Stomach smooth muscle (tissue), 2 donors: ENCODE measurements around the gene PCDHGA7.
"Not testable (repeated sequence)": the region's sequence is repeated elsewhere in the genome, so short reads cannot be mapped to it uniquely, and the experiment has no call there.

Experiments
- H3K27ac ChIP-seq: one replicate; pipeline ENCODE4 v1.7.0; 2013; ENCODE audit warnings: mild to moderate bottlenecking, low read length, inconsistent platforms
- H3K27me3 ChIP-seq, 2 donors: one replicate each; pipeline ENCODE4 v1.7.0; 2013; ENCODE audit warnings: low read length in 2 of 2; ENCODE audit not compliant: insufficient read depth in 2 of 2, control insufficient read depth in 1 of 2
- H3K36me3 ChIP-seq, 2 donors: one replicate each; pipeline ENCODE4 v1.7.0; 2013; ENCODE audit warnings: low read length in 2 of 2; ENCODE audit not compliant: control insufficient read depth in 2 of 2, insufficient read depth in 2 of 2
- H3K4me1 ChIP-seq: one replicate; pipeline ENCODE4 v1.7.0; 2013; ENCODE audit warnings: low read length; ENCODE audit not compliant: control insufficient read depth, insufficient read depth
- H3K4me3 ChIP-seq, 2 donors: one replicate each; pipeline ENCODE4 v1.7.0; 2013; ENCODE audit warnings: low read length in 2 of 2
- H3K9ac ChIP-seq, 2 donors: one replicate each; pipeline ENCODE4 v1.7.0; 2013; ENCODE audit warnings: low read length in 2 of 2, mild to moderate bottlenecking in 1 of 2
- H3K9me3 ChIP-seq, 2 donors: one replicate each; pipeline ENCODE4 v1.7.0; 2013; ENCODE audit warnings: low read length in 2 of 2; ENCODE audit not compliant: control insufficient read depth in 2 of 2
- donor health status: healthy.
- donor health status: Pancreatic carcinoma.

Gene PCDHGA7

DNA sequence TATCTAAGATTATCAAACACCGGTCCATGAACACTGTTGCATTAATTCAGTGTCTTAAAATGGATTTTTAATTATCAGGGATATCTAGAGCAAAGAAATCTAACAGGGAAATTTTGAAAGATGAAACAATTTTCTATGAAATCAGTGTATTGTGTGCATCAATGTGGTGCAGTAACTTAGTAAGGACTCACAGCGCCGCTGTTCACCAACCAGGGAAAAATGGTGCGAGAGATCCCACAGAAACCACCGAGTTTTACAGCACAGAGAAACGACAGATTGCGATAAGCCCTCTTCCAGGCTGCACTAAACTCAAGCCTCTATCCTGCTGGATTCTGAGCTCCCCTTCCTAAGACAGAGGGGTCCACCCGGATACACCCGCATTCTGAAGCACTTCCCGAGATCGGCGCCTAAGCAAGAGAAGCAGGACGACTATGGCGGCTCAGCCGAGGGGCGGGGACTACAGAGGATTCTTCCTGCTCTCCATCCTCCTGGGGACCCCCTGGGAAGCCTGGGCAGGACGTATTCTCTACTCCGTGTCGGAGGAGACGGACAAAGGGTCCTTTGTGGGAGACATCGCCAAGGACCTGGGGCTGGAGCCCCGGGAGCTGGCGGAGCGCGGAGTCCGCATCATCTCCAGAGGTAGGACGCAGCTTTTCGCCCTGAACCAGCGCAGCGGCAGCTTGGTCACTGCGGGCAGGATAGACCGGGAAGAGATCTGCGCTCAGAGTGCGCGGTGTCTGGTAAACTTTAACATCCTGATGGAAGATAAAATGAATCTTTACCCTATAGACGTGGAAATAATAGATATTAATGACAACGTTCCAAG, at the start of gene PCDHGA7:
Gene PCDHGA7, plus strand, starts transcription at position 274 of the 826 bp plus-strand sequence. Its CDS starts 158 bp downstream, at position 432.
- H3K4me3 ChIP-seq, result peak within 1 kb of the TSS; percentile 56 to 58
- no peak within 1 kb of the TSS for H3K9ac ChIP-seq
- no peaks in the 10 kb centered on the region for H3K4me1 ChIP-seq
- H3K27me3 ChIP-seq, result no peaks in the 10 kb centered on the region
- peaks cover 34 to 60% of the 10 kb centered on the region in 2 donors for H3K9me3 ChIP-seq
- no peak within 1 kb of the TSS for H3K27ac ChIP-seq
- peaks cover 0 to 3% of the 10 kb centered on the region in 2 donors for H3K36me3 ChIP-seq

GRCh38 chr5:141338538-141339306, 43.8 kb upstream of the PCDHGA7 start, which contains the start of gene PCDHGA2:
Gene PCDHGA2, plus strand, starts transcription at chr5:141338760.
- H3K4me3 ChIP-seq, result peak within 1 kb of the TSS; percentile 50 to 60
- H3K36me3 ChIP-seq, result no peaks in the 10 kb centered on the region
- H3K9ac ChIP-seq, result no peak within 1 kb of the TSS

GRCh38 chr5:141340781-141341354, 41.7 kb upstream of the PCDHGA7 start:
- not testable (repeated sequence) for H3K36me3 ChIP-seq, H3K9ac ChIP-seq, H3K27ac ChIP-seq, H3K4me3 ChIP-seq, H3K27me3 ChIP-seq, H3K4me1 ChIP-seq
- H3K9me3 ChIP-seq, result peaks cover 55 to 56% of the 10 kb centered on the region in 2 donors

More at GRCh38 chr5:141338538-141339306, 43.8 kb upstream of the PCDHGA7 start, which contains the start of gene PCDHGA2:
- Histone ChIP-seq H3K27ac (no peak within 1 kb of the TSS), H3K27me3 (no peaks in the 10 kb centered on the region), H3K9me3 (peaks cover 41 to 50% of the 10 kb centered on the region in 2 donors), H3K4me1 (no peaks in the 10 kb centered on the region)

GRCh38 chr5:141342773-141343172, 39.8 kb upstream of the PCDHGA7 start:
- Histone ChIP-seq H3K9ac (no peak overlapping the region), H3K9me3 (peaks cover 52 to 59% of the 10 kb centered on the region in 2 donors), H3K4me3 (no peak overlapping the region), H3K4me1 (no peaks in the 10 kb centered on the region), H3K27me3 (peaks cover 0 to 4% of the 10 kb centered on the region in 2 donors), H3K36me3 (no peaks in the 10 kb centered on the region), H3K27ac (no peak overlapping the region)

GRCh38 chr5:141343242-141343952, 39.1 kb upstream of the PCDHGA7 start, which contains the start of gene PCDHGA3:
Gene PCDHGA3, plus strand, starts transcription at chr5:141343829. Its CDS starts 205 bp downstream, at chr5:141344034.
- Histone ChIP-seq H3K27ac (no peak within 1 kb of the TSS), H3K9me3 (peaks cover 46 to 53% of the 10 kb centered on the region in 2 donors), H3K4me3 (peak within 1 kb of the TSS in 1 of 2 donors; percentile 54), H3K27me3 (peaks cover 0 to 4% of the 10 kb centered on the region in 2 donors), H3K9ac (no peak within 1 kb of the TSS), H3K4me1 (no peaks in the 10 kb centered on the region), H3K36me3 (no peaks in the 10 kb centered on the region)

GRCh38 chr5:141343953-141344463, 38.5 kb upstream of the PCDHGA7 start:
- no peak overlapping the region for H3K27ac ChIP-seq
- H3K9me3 ChIP-seq, result peaks cover 43 to 46% of the 10 kb centered on the region in 2 donors
- H3K9ac ChIP-seq, result no peak overlapping the region
- H3K4me3 ChIP-seq, result peak overlapping the region in 1 of 2 donors; percentile 54
- peaks cover 0 to 4% of the 10 kb centered on the region in 2 donors for H3K27me3 ChIP-seq
- no peaks in the 10 kb centered on the region for H3K4me1 ChIP-seq
- no peaks in the 10 kb centered on the region for H3K36me3 ChIP-seq

- no peak overlapping the region for H3K4me3 ChIP-seq
- H3K9me3 ChIP-seq, result peaks cover 36 to 38% of the 10 kb centered on the region in 2 donors
- no peak overlapping the region for H3K9ac ChIP-seq
- H3K36me3 ChIP-seq, result no peaks in the 10 kb centered on the region
- H3K4me1 ChIP-seq, result no peaks in the 10 kb centered on the region
- H3K27ac ChIP-seq, result no peak overlapping the region
- H3K27me3 ChIP-seq, result peaks cover 0 to 4% of the 10 kb centered on the region in 2 donors
These were observed 37.2 kb upstream of the PCDHGA7 start for GRCh38 chr5:141345327-141345726.

- not testable (repeated sequence) for H3K4me1 ChIP-seq, H3K27ac ChIP-seq, H3K9ac ChIP-seq, H3K4me3 ChIP-seq, H3K36me3 ChIP-seq, H3K27me3 ChIP-seq
- H3K9me3 ChIP-seq, result peaks cover 38 to 43% of the 10 kb centered on the region in 2 donors
These were observed 36.5 kb upstream of the PCDHGA7 start for GRCh38 chr5:141346017-141346416.

DNA sequence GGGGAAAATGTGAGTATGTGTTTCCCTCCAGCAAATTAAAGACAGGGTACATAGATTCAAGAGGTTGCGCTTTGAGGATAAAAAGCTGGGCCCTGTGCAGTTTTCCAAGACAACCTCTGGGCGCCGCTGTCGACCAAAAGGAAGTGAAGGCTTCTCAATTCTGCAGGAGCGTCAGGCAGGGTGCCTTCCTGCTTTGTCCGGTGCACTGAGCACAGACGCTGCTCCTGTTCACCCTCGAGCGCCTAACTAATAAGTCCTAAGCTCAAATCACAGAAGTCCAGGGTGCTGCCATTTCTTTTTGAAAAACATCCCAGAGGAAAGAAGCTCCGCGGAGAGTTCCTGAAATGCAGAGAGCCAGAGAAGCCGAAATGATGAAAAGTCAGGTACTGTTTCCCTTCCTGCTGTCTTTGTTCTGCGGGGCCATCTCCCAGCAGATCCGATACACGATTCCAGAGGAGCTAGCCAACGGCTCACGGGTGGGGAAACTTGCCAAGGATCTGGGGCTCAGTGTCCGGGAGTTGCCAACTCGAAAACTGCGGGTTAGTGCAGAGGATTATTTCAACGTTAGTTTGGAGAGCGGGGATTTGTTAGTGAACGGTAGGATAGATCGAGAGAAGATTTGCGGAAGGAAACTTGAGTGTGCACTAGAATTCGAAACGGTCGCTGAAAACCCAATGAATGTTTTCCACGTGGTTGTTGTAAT, 32.5 kb upstream of the PCDHGA7 start, which contains the start of gene PCDHGB1:
Gene PCDHGB1, plus strand, starts transcription at position 183 of the 703 bp plus-strand sequence. Its CDS starts 162 bp downstream, at position 345.
- Histone ChIP-seq H3K9ac (no peak within 1 kb of the TSS), H3K4me3 (peak within 1 kb of the TSS; percentile 40 to 65), H3K4me1 (no peaks in the 10 kb centered on the region), H3K36me3 (no peaks in the 10 kb centered on the region), H3K9me3 (peaks cover 26 to 44% of the 10 kb centered on the region in 2 donors), H3K27me3 (peaks cover 0 to 7% of the 10 kb centered on the region in 2 donors), H3K27ac (no peak within 1 kb of the TSS)
